DLD1 (cell line): ENCODE results near the gene POP7.
"Not testable (repeated sequence)": the region's sequence is repeated elsewhere in the genome, so short reads cannot be mapped to it uniquely, and the experiment has no call there.

Experiments
- in situ Hi-C: cut with HindIII; loops from 2 replicates; pipeline ENCODE4 v1.10.0; 2017; ENCODE audit warnings: low sequenced_read_pairs

POP7 gene

GRCh38 chr7:100705753-100706671 is at the start of gene POP7:
Gene POP7, plus strand, starts transcription at chr7:100706121. Its CDS starts 710 bp downstream, at chr7:100706831.
- in situ Hi-C loops, result no loop called here

- in situ Hi-C loops, result not testable (repeated sequence)
These were observed 43.6 kb upstream of the POP7 start for GRCh38 chr7:100662194-100662776.

- in situ Hi-C loops, result no loop called here
These were observed 40.7 kb upstream of the POP7 start for GRCh38 chr7:100665168-100665726.

- in situ Hi-C loops, result no loop called here
These were observed 38.4 kb upstream of the POP7 start for GRCh38 chr7:100667331-100668068.

- in situ Hi-C loops, result no loop called here
These were observed 37.9 kb upstream of the POP7 start for GRCh38 chr7:100668069-100668449.

GRCh38 chr7:100669106-100669505 is 36.8 kb upstream of the POP7 start:
- in situ Hi-C loops, result not testable (repeated sequence)

GRCh38 chr7:100670074-100670473 is 35.8 kb upstream of the POP7 start:
- in situ Hi-C loops, result no loop called here

GRCh38 chr7:100671353-100672327 is 34.3 kb upstream of the POP7 start:
- in situ Hi-C loops, result no loop called here

GRCh38 chr7:100673302-100673941 is 32.5 kb upstream of the POP7 start, which contains the start of gene GNB2:
Gene GNB2, plus strand, starts transcription at chr7:100673740. Its CDS starts 2,526 bp downstream, at chr7:100676266.
- in situ Hi-C loops, result no loop called here

- in situ Hi-C loops, result no loop called here
These were observed 31.9 kb upstream of the POP7 start for GRCh38 chr7:100673942-100674410.

GRCh38 chr7:100674411-100675104 is 31.4 kb upstream of the POP7 start:
- in situ Hi-C loops, result no loop called here

GRCh38 chr7:100675105-100675451 is 30.8 kb upstream of the POP7 start:
- in situ Hi-C loops, result no loop called here

GRCh38 chr7:100675581-100676350 is 30.2 kb upstream of the POP7 start:
- in situ Hi-C loops, result no loop called here

GRCh38 chr7:100676501-100677306 is 29.2 kb upstream of the POP7 start:
- in situ Hi-C loops, result no loop called here

- in situ Hi-C loops, result no loop called here
These were observed 28.3 kb upstream of the POP7 start for GRCh38 chr7:100677308-100678267.

GRCh38 chr7:100678291-100678984 is 27.5 kb upstream of the POP7 start:
- in situ Hi-C loops, result no loop called here
